Spleen (tissue), 11 donors: ENCODE data around the gene OR52N2. TPM values are rescaled to one million over a fixed set of nuclear protein-coding genes. Genes with fewer than 3 reads are reported as not detected.

Source experiments
- DNase-seq: peaks from one replicate; pipeline ENCODE4 v3.0.0-alpha.2; 2020
- H3K27ac ChIP-seq, 8 donors: fragments of 200-600 bp; sonication (generic) in 7 of 8; 1 replicate in 4 of 8; 2 replicates in 4 of 8; pipeline versions ENCODE4 v1.5.0 to v1.8.0; 2016 to 2021; ENCODE audit warnings: inconsistent platforms in 4 of 8, mild to moderate bottlenecking in 4 of 8, moderate library complexity in 1 of 8
- H3K27me3 ChIP-seq, 7 donors: fragments of 200-600 bp; sonication (generic) in 6 of 7; replicated peaks in 1 of 7; 1 replicate in 4 of 7; 2 replicates in 3 of 7; pipeline versions ENCODE4 v1.5.0 to v1.8.0; 2016 to 2021; ENCODE audit warnings: inconsistent platforms in 3 of 7, mild to moderate bottlenecking in 1 of 7
- H3K36me3 ChIP-seq, 6 donors: fragments of 200-600 bp; sonication (generic) in 5 of 6; 1 replicate in 4 of 6; 2 replicates in 2 of 6; pipeline versions ENCODE4 v1.5.0 to v1.8.0; 2016 to 2021; ENCODE audit warnings: inconsistent platforms in 2 of 6
- H3K4me1 ChIP-seq, 6 donors: fragments of 200-600 bp; sonication (generic) in 5 of 6; 1 replicate in 3 of 6; 2 replicates in 3 of 6; pipeline versions ENCODE4 v1.5.0 to v1.8.0; 2016 to 2021; ENCODE audit warnings: inconsistent platforms in 3 of 6
- H3K4me3 ChIP-seq, 8 donors: fragments of 200-600 bp; sonication (generic) in 7 of 8; 1 replicate in 4 of 8; 2 replicates in 4 of 8; pipeline versions ENCODE4 v1.5.0 to v1.8.0; 2016 to 2021; ENCODE audit warnings: inconsistent platforms in 4 of 8, mild to moderate bottlenecking in 4 of 8, moderate library complexity in 2 of 8
- H3K9me3 ChIP-seq, 8 donors: fragments of 200-600 bp; sonication (generic) in 7 of 8; 1 replicate in 4 of 8; 2 replicates in 4 of 8; pipeline versions ENCODE4 v1.5.0 to v1.8.0; 2016 to 2021; ENCODE audit warnings: inconsistent platforms in 4 of 8
- POLR2A ChIP-seq, 3 donors: fragments of 450-650 bp; IDR thresholded peaks; one replicate each; pipeline ENCODE4 v1.5.1; 2017; ENCODE audit warnings: antibody characterized with exemption in 3 of 3, mild to moderate bottlenecking in 1 of 3
- POLR2AphosphoS5 ChIP-seq, 3 donors: sonication (generic); formaldehyde crosslinking; IDR thresholded peaks; one replicate each; pipeline ENCODE4 v1.5.1; 2017; ENCODE audit warnings: antibody characterized with exemption in 3 of 3
- WGBS, 5 donors: extraction: QIAGEN DNeasy Blood & Tissue Kit in 3 of 5; methylation state at CpG; one replicate each; pipeline versions ENCODE4 v1.1.5 to v1.1.7; 2013 to 2018; 5-methylcytosine and 5-hydroxymethylcytosine counted together
- intact Hi-C: fragments of 100-400 bp; cut with DNase I; formaldehyde crosslinking; loops from one replicate; pipeline ENCODE4 v1.15.0; 2023; ENCODE audit warnings: low total_unique reads
- polyA plus RNA-seq, 3 donors: library from polyadenylated mRNA; stranded (reverse); fragments of 200-250 nt; gene quantifications; one replicate each; pipeline ENCODE4 v1.2.1, GENCODE V29; 2013
- total RNA-seq, 7 donors: library from RNA; depleted of rRNA in 3 of 7; stranded (reverse); fragments of >200 nt in 3 of 7; fragmentation: NEBNext Ultra II Directional in 4 of 7; extraction: Animal tissue kit (Norgen Biotek cat#: 25700) in 4 of 7; gene quantifications; one replicate each; pipeline versions ENCODE4 v1.1.0 to v1.2.1, GENCODE V29; 2016 to 2021
- TF ChIP-seq, protein P1 (sequence below), 11 experiments: fragments of 200-600 bp in 7 of 11; fragments of 450-650 bp in 4 of 11; sonication (generic) in 4 of 11; IDR thresholded peaks in 8 of 11; conservative IDR thresholded peaks in 3 of 11; 1 replicate in 7 of 11; 2 replicates in 4 of 11; pipeline versions ENCODE4 v1.4.0 to v1.8.0; 2016 to 2021; ENCODE audit warnings: antibody characterized with exemption in 11 of 11, inconsistent platforms in 4 of 11, mild to moderate bottlenecking in 1 of 11
- donor health status: healthy with polysubstance abuse.
- donor health status: DM: no; HTN: no; CAD: no; lungs with moderate emphysema.
- donor health status: DM: no; HTN: no; CAD: no.
- donor health status: Bipolar disorder and iron deficiency.
- donor health status: healthy.
- donor health status: DM: no; HTN: no; CAD: no.
- donor health status: DM: yes; HTN: yes; CAD: no.

OR52N2 gene
- total and polyA plus RNA-seq, 10 donors, result 0.67 TPM; not detected in 9

DNA sequence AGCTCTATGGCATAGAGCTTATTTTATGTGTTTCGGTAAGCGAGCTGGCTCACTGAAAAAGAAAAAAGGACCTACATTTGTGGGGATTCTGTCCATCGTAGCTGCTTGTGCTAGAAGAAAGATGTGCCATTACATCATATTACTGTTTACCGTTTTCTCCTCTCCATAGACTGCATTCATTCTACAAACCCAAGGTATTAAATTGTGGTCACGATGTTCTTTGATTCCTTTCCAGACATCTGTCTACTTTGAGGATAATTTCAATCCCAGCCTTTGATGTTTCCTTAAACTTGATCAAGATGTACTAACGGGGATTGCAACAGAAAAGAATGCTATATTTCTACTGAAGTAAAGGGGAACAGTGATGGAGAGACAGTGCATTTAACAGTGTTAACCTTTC is 12.2 kb upstream of the OR52N2 start:
- TF ChIP-seq, protein P1, sequence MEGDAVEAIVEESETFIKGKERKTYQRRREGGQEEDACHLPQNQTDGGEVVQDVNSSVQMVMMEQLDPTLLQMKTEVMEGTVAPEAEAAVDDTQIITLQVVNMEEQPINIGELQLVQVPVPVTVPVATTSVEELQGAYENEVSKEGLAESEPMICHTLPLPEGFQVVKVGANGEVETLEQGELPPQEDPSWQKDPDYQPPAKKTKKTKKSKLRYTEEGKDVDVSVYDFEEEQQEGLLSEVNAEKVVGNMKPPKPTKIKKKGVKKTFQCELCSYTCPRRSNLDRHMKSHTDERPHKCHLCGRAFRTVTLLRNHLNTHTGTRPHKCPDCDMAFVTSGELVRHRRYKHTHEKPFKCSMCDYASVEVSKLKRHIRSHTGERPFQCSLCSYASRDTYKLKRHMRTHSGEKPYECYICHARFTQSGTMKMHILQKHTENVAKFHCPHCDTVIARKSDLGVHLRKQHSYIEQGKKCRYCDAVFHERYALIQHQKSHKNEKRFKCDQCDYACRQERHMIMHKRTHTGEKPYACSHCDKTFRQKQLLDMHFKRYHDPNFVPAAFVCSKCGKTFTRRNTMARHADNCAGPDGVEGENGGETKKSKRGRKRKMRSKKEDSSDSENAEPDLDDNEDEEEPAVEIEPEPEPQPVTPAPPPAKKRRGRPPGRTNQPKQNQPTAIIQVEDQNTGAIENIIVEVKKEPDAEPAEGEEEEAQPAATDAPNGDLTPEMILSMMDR (IDR thresholded peaks at IDR 0.05 in 8 of 11, conservative IDR thresholded peaks at IDR 0.05 in 3 of 11), result no peak
- TF ChIP-seq POLR2A (IDR thresholded peaks at IDR 0.05) (no peak), POLR2AphosphoS5 (IDR thresholded peaks at IDR 0.05) (no peak)
- no peaks in the 10 kb centered on the region for H3K4me1 ChIP-seq
- H3K36me3 ChIP-seq, result no peaks in the 10 kb centered on the region
- WGBS, 5 donors, result 87 to 91% (median 88%) methylated on average over 6 of the region's 6 CpGs
- no peak for DNase-seq
- no peak overlapping the region for H3K27ac ChIP-seq
- intact Hi-C loops, result no loop called here
- peaks cover 0 to 7% (median 0%) of the 10 kb centered on the region in 7 donors for H3K27me3 ChIP-seq
- no peak overlapping the region for H3K4me3 ChIP-seq
- peaks cover 0 to 3% (median 0%) of the 10 kb centered on the region in 8 donors for H3K9me3 ChIP-seq

DNA sequence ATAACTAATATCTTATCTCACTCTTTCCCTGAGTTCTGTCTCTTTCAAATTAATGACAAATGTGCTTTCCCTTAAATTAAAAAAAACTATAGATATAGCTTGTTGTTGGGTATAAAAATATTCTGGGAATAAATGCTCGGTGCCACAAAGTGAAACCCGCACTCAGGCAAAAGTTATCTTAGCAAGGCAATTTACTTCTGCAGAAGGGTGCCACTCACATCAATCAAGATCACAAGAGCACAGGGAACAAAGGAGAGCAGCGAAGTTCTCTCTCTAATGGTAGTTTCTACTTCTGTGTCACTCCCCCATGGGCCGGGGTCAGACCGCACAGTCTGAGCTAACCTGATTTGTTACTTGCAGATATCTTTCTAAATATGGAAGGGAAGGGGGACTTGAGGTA is 4.7 kb upstream of the OR52N2 start:
- H3K9me3 ChIP-seq, result peaks cover 0 to 16% (median 10%) of the 10 kb centered on the region in 8 donors
- H3K4me3 ChIP-seq, result no peak overlapping the region
- DNase-seq, result no peak
- WGBS, 5 donors, result 76 to 95% (median 91%) methylated on average over 5 of the region's 5 CpGs
- intact Hi-C loops, result no loop called here
- peaks cover 0 to 9% (median 8%) of the 10 kb centered on the region in 6 donors for H3K4me1 ChIP-seq
- H3K36me3 ChIP-seq, result no peaks in the 10 kb centered on the region
- no peak overlapping the region for H3K27ac ChIP-seq
- peaks cover 0 to 12% (median 0%) of the 10 kb centered on the region in 7 donors for H3K27me3 ChIP-seq
- TF ChIP-seq POLR2A (IDR thresholded peaks at IDR 0.05) (no peak), POLR2AphosphoS5 (IDR thresholded peaks at IDR 0.05) (no peak)
- TF ChIP-seq, protein P1 (IDR thresholded peaks at IDR 0.05 in 8 of 11, conservative IDR thresholded peaks at IDR 0.05 in 3 of 11), result no peak

DNA sequence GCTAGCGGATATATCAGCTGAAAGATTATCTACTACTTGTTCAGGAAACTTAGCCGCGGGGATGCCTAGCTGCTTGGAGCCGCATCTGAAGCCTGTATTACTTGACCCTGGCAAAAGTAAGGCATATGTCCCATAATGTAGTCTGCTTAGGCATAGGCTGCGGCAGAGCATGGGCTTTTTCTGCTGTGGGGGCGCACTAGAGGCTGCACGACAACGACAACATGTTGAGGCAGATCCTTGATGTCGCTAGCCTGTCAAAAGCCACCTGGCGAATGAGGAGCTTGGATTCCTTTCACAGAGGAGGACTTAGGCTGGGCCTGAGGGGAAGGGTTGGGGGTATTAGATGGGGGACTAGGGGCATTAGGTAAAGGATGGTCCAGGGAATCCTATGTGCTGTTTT is 1.1 kb upstream of the OR52N2 start:
- no peaks in the 10 kb centered on the region for H3K36me3 ChIP-seq
- peaks cover 0 to 15% (median 13%) of the 10 kb centered on the region in 6 donors for H3K4me1 ChIP-seq
- 70 to 79% (median 76%) methylated on average over 10 of the region's 10 CpGs for WGBS, 5 donors
- TF ChIP-seq, protein P1 (IDR thresholded peaks at IDR 0.05 in 8 of 11, conservative IDR thresholded peaks at IDR 0.05 in 3 of 11), result no peak
- no peak for TF ChIP-seq POLR2A (IDR thresholded peaks at IDR 0.05)
- TF ChIP-seq POLR2AphosphoS5 (IDR thresholded peaks at IDR 0.05), result no peak
- H3K27me3 ChIP-seq, result peaks cover 0 to 15% (median 0%) of the 10 kb centered on the region in 7 donors
- intact Hi-C loops, result loop anchor here (5.0 kb wide), 2 partner anchors 210 to 685 kb away; partner anchors contain the start of gene TRIM6
- no peak overlapping the region for H3K4me3 ChIP-seq
- H3K9me3 ChIP-seq, result peaks cover 0 to 16% (median 10%) of the 10 kb centered on the region in 8 donors
- H3K27ac ChIP-seq, result no peak overlapping the region
- DNase-seq, result no peak

DNA sequence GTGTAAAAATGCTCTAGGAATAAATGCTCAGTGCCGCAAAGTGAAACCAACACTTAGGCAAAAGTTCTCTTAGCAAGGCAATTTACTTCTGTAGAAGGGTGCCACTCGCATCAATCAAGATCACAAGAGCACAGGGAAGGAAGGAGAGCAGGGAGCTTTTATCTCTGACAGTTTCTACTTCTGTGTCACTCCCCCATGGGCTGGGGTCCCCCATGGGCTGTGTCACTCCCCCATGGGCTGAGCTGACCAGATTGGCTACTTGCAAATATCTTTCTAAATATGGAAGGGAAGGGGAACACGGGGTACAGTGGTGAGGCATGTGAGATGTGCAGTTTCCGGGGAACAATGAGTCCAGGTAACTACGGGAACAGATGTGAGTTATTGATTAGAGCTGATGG is 397 bp downstream of the OR52N2 start:
- TF ChIP-seq POLR2A (IDR thresholded peaks at IDR 0.05) (no peak), POLR2AphosphoS5 (IDR thresholded peaks at IDR 0.05) (no peak)
- TF ChIP-seq, protein P1 (IDR thresholded peaks at IDR 0.05 in 8 of 11, conservative IDR thresholded peaks at IDR 0.05 in 3 of 11), result no peak
- Histone ChIP-seq H3K27me3 (peaks cover 0 to 15% (median 0%) of the 10 kb centered on the region in 7 donors), H3K27ac (peak overlapping the region in 1 of 8 donors; percentile 40), H3K4me3 (peak overlapping the region; percentile 27 to 71 (median 48)), H3K9me3 (peaks cover 0 to 8% (median 4%) of the 10 kb centered on the region in 8 donors), H3K36me3 (no peaks in the 10 kb centered on the region), H3K4me1 (peaks cover 0 to 15% (median 13%) of the 10 kb centered on the region in 6 donors)
- no peak for DNase-seq
- intact Hi-C loops, result loop anchor here (2.0 to 5.0 kb wide), 3 partner anchors 212 to 687 kb away; partner anchors contain the start of gene TRIM6
- whole genome bisulfite sequencing, 5 donors, result 15 to 42% (median 20%) methylated on average over 5 of the region's 5 CpGs
